DOHH2 (cell line): ENCODE results near the gene DAAM1.

Source experiments
- H3F3A ChIP-seq: fragments of 200-600 bp; sonication (generic), shearing (Covaris generic); 2 replicates; pipeline ENCODE4 v1.6.0; 2016; ENCODE audit warnings: antibody characterized with exemption, mild to moderate bottlenecking; ENCODE audit not compliant: control insufficient read depth, insufficient read depth
- H3K27ac ChIP-seq: fragments of 200-600 bp; sonication (generic); 2 replicates; pipeline ENCODE4 v1.5.1; 2014; ENCODE audit warnings: low read depth, mild to moderate bottlenecking, low read length, moderate library complexity
- H3K27me3 ChIP-seq: fragments of 200-600 bp; sonication (generic); 2 replicates; pipeline ENCODE4 v1.6.1; 2014; ENCODE audit warnings: mild to moderate bottlenecking, low read length, mixed read lengths; ENCODE audit not compliant: control insufficient read depth
- H3K36me3 ChIP-seq: fragments of 200-600 bp; sonication (generic); 2 replicates; pipeline ENCODE4 v1.6.1; 2014; ENCODE audit warnings: mild to moderate bottlenecking, low read length, moderate library complexity, mixed read lengths; ENCODE audit not compliant: control insufficient read depth
- H3K4me1 ChIP-seq: fragments of 200-600 bp; sonication (generic); 2 replicates; pipeline ENCODE4 v1.6.1; 2014; ENCODE audit warnings: mild to moderate bottlenecking, low read length, mixed read lengths; ENCODE audit not compliant: control insufficient read depth
- H3K4me2 ChIP-seq: fragments of 200-600 bp; sonication (generic); 2 replicates; pipeline ENCODE4 v1.6.0; 2014; ENCODE audit warnings: mild to moderate bottlenecking, low read length, moderate library complexity
- H3K4me3 ChIP-seq: fragments of 200-600 bp; sonication (generic); 2 replicates; pipeline ENCODE4 v1.5.1; 2014; ENCODE audit warnings: mild to moderate bottlenecking, low read length, mixed read lengths
- H3K79me2 ChIP-seq: fragments of 200-600 bp; sonication (generic); 2 replicates; pipeline ENCODE4 v1.6.1; 2014; ENCODE audit warnings: mild to moderate bottlenecking, low read length, mixed read lengths; ENCODE audit not compliant: control insufficient read depth
- H3K9me2 ChIP-seq: fragments of 200-600 bp; sonication (generic); replicated peaks from 2 replicates; pipeline ENCODE4 v1.6.1; 2014; ENCODE audit warnings: mild to moderate bottlenecking, low read length, mixed read lengths; ENCODE audit not compliant: control insufficient read depth
- H3K9me3 ChIP-seq: fragments of 200-600 bp; sonication (generic); 2 replicates; pipeline ENCODE4 v1.6.1; 2014; ENCODE audit warnings: antibody characterized with exemption, low read length, mixed read lengths; ENCODE audit not compliant: control insufficient read depth, insufficient read depth
- H4K20me1 ChIP-seq: fragments of 200-600 bp; sonication (generic); 2 replicates; pipeline ENCODE4 v1.6.0; 2014; ENCODE audit warnings: low read depth, mild to moderate bottlenecking, antibody characterized with exemption, low read length, moderate library complexity; ENCODE audit not compliant: control insufficient read depth, insufficient read depth
- CTCF ChIP-seq: fragments of 200-600 bp; sonication (generic); IDR thresholded peaks from one replicate; pipeline ENCODE4 v1.5.1; 2014; ENCODE audit warnings: antibody characterized with exemption, mild to moderate bottlenecking, low read depth, low read length; ENCODE audit not compliant: poor library complexity, severe bottlenecking
- EZH2phosphoT487 ChIP-seq: fragments of 200-600 bp; sonication (generic); IDR thresholded peaks from 2 replicates; pipeline ENCODE4 v1.6.1; 2017; ENCODE audit warnings: borderline replicate concordance, mild to moderate bottlenecking, antibody characterized with exemption, low read length, moderate library complexity, mixed read lengths

DAAM1 gene

GRCh38 chr14:59202031-59202430 is 13.6 kb downstream of the DAAM1 start:
- no peaks in the 10 kb centered on the region for H3K9me3 ChIP-seq
- TF ChIP-seq EZH2phosphoT487 = no peak
- TF ChIP-seq CTCF = no peak
- H3K27ac ChIP-seq = no peak overlapping the region
- H3K4me2 ChIP-seq = no peak overlapping the region
- H4K20me1 ChIP-seq = no peaks in the 10 kb centered on the region; the same call in 1 of the 2 replicates
- no peak overlapping the region for H3K4me3 ChIP-seq
- H3K36me3 ChIP-seq = no peaks in the 10 kb centered on the region
- H3K9me2 ChIP-seq = no peaks in the 10 kb centered on the region
- H3K4me1 ChIP-seq = peaks cover 17% of the 10 kb centered on the region
- peaks cover 95% of the 10 kb centered on the region for H3K79me2 ChIP-seq
- no peaks in the 10 kb centered on the region for H3F3A ChIP-seq
- no peaks in the 10 kb centered on the region for H3K27me3 ChIP-seq

GRCh38 chr14:59204305-59204704 is 15.8 kb downstream of the DAAM1 start:
- Histone ChIP-seq H3K9me3 (no peaks in the 10 kb centered on the region), H3K36me3 (peaks cover 5% of the 10 kb centered on the region; the same call in 1 of the 2 replicates), H3K4me2 (0 out of 2 replicates have a peak overlapping the region, but pooled peaks have one; percentile 10), H4K20me1 (no peaks in the 10 kb centered on the region; the same call in 1 of the 2 replicates), H3K4me3 (no peak overlapping the region), H3K9me2 (no peaks in the 10 kb centered on the region), H3K4me1 (peaks cover 22% of the 10 kb centered on the region), H3K79me2 (peaks cover 94% of the 10 kb centered on the region), H3K27ac (no peak overlapping the region), H3K27me3 (no peaks in the 10 kb centered on the region), H3F3A (no peaks in the 10 kb centered on the region)
- no peak for TF ChIP-seq CTCF
- no peak for TF ChIP-seq EZH2phosphoT487

- Histone ChIP-seq H3K27ac (no peak overlapping the region), H3K4me1 (peaks cover 46% of the 10 kb centered on the region), H3K36me3 (peaks cover 5% of the 10 kb centered on the region; the same call in 1 of the 2 replicates), H3K79me2 (peaks cover 94% of the 10 kb centered on the region), H3K9me2 (no peaks in the 10 kb centered on the region), H3K9me3 (no peaks in the 10 kb centered on the region), H3K4me3 (no peak overlapping the region), H4K20me1 (no peaks in the 10 kb centered on the region; the same call in 1 of the 2 replicates), H3K27me3 (no peaks in the 10 kb centered on the region), H3F3A (no peaks in the 10 kb centered on the region), H3K4me2 (no peak overlapping the region)
- TF ChIP-seq EZH2phosphoT487 (no peak), CTCF (no peak)
These were observed 18.4 kb downstream of the DAAM1 start for GRCh38 chr14:59206892-59207291.

- H3K4me3 ChIP-seq = no peak overlapping the region
- H3K27ac ChIP-seq = no peak overlapping the region
- H3K4me2 ChIP-seq = no peak overlapping the region
- H4K20me1 ChIP-seq = no peaks in the 10 kb centered on the region; the same call in 1 of the 2 replicates
- H3F3A ChIP-seq = no peaks in the 10 kb centered on the region
- TF ChIP-seq CTCF = no peak
- TF ChIP-seq EZH2phosphoT487 = no peak
- no peaks in the 10 kb centered on the region for H3K9me2 ChIP-seq
- H3K9me3 ChIP-seq = no peaks in the 10 kb centered on the region
- H3K4me1 ChIP-seq = peaks cover 50% of the 10 kb centered on the region
- peaks cover 5% of the 10 kb centered on the region; the same call in 1 of the 2 replicates for H3K36me3 ChIP-seq
- H3K79me2 ChIP-seq = peaks cover 94% of the 10 kb centered on the region
- no peaks in the 10 kb centered on the region for H3K27me3 ChIP-seq
These were observed 19.1 kb downstream of the DAAM1 start for GRCh38 chr14:59207506-59207933.
